K562 (cell line): Measurements from ENCODE around the gene TENT4B. TPM values are rescaled to one million over a fixed set of nuclear protein-coding genes. Genes with fewer than 3 reads are reported as not detected.

Experiments used
- ATAC-seq: fragments of 200-7000 bp; cut with Tn5 transposase; 3 replicates; pipeline ENCODE4 v1.9.1; 2020; ENCODE audit warnings: moderate library complexity
- BruUV-seq: library from RNA; stranded (reverse); fragments of 400-500 nt; replicated peaks from 2 replicates; lab custom pipeline; 2021; lab: Mats Ljungman, UMichigan
- CTCF ChIA-PET: fragments of 300-600 bp; formaldehyde crosslinking; extraction: SDS; loops from one replicate; lab custom pipeline; 2021; ENCODE audit warnings: low intra/inter-chr PET ratio; lab: Yijun Ruan, JAX
- POLR2A ChIA-PET: fragments of 300-600, 350-650 bp; sonication (Branson Sonifier 250); formaldehyde crosslinking; extraction: SDS; loops from one replicate; lab custom pipeline; 2021; ENCODE audit warnings: antibody characterized with exemption, inconsistent platforms; lab: Yijun Ruan, JAX
- DNase-seq, 4 experiments: peaks; one replicate each; pipeline versions ENCODE4 v3.0.0 to v3.0.0-alpha.2; 2011 to 2018; ENCODE audit warnings: low spot score in 3 of 4, mixed read lengths in 3 of 4; ENCODE audit errors: extremely low read depth in 1 of 4
- FAIRE-seq: peaks from 2 replicates; lab custom pipeline; 2011; peaks lifted over from hg19 to GRCh38; lab: Jason Lieb, UNC
- H2AFZ ChIP-seq: 2 replicates; pipeline ENCODE4 v1.6.0; 2011; ENCODE audit warnings: low read depth, low read length, control low read depth, inconsistent platforms
- H3K27ac ChIP-seq: fragments of 200-600 bp; 3 replicates; pipeline ENCODE4 v1.8.0; 2011; ENCODE audit warnings: low read depth, mild to moderate bottlenecking, control low read depth, inconsistent platforms, low read length, moderate library complexity, mixed read lengths; ENCODE audit errors: extremely low read depth
- H3K27me3 ChIP-seq, 2 experiments: fragments of 300-600 bp in 1 of 2; 2 replicates in 1 of 2; 3 replicates in 1 of 2; pipeline versions ENCODE4 v1.6.0 to v1.8.0; 2011; ENCODE audit warnings: inconsistent platforms in 2 of 2, low read length in 2 of 2, mild to moderate bottlenecking in 1 of 2, mixed read lengths in 1 of 2, moderate library complexity in 1 of 2; ENCODE audit not compliant: control insufficient read depth in 2 of 2, insufficient read depth in 2 of 2
- H3K36me3 ChIP-seq: fragments of 300-600 bp; 3 replicates; pipeline ENCODE4 v1.8.0; 2011; ENCODE audit warnings: mild to moderate bottlenecking, low read length, inconsistent platforms; ENCODE audit not compliant: control insufficient read depth, insufficient read depth
- H3K4me1 ChIP-seq, 2 experiments: fragments of 200-600 bp in 1 of 2; replicated peaks in 1 of 2; 2 replicates in 1 of 2; 3 replicates in 1 of 2; pipeline versions ENCODE4 v1.5.1 to v1.8.0; 2011; ENCODE audit warnings: inconsistent platforms in 2 of 2, low read length in 2 of 2, mild to moderate bottlenecking in 1 of 2, mixed read lengths in 1 of 2, moderate library complexity in 1 of 2; ENCODE audit not compliant: control insufficient read depth in 2 of 2, insufficient read depth in 2 of 2
- H3K4me2 ChIP-seq: 2 replicates; pipeline ENCODE4 v1.6.1; 2011; ENCODE audit warnings: low read length, control low read depth, inconsistent platforms, mixed read lengths; ENCODE audit not compliant: insufficient read depth
- H3K4me3 ChIP-seq: fragments of 200-600 bp; sonication (generic), shearing (Covaris generic); 2 replicates; pipeline ENCODE4 v1.5.1; 2016; ENCODE audit warnings: control low read depth, inconsistent platforms
- H3K79me2 ChIP-seq: fragments of 200-600 bp; 3 replicates; pipeline ENCODE4 v1.8.0; 2011; ENCODE audit warnings: low read length, inconsistent platforms; ENCODE audit not compliant: control insufficient read depth, insufficient read depth
- H3K9ac ChIP-seq, 2 experiments: 2 replicates each; pipeline versions ENCODE4 v1.6.0 to v1.6.1; 2011; ENCODE audit warnings: low read depth in 2 of 2, low read length in 2 of 2, control low read depth in 1 of 2, inconsistent platforms in 1 of 2, mild to moderate bottlenecking in 1 of 2, mixed read lengths in 1 of 2; ENCODE audit not compliant: insufficient read depth in 1 of 2
- H3K9me1 ChIP-seq: one replicate; pipeline ENCODE4 v1.6.0; 2011; ENCODE audit warnings: inconsistent platforms, mild to moderate bottlenecking, low read length, moderate library complexity; ENCODE audit not compliant: control insufficient read depth, insufficient read depth
- H3K9me3 ChIP-seq: replicated peaks from 2 replicates; pipeline ENCODE4 v1.5.1; 2011; ENCODE audit warnings: low read depth, low read length, inconsistent platforms; ENCODE audit not compliant: control insufficient read depth, insufficient read depth
- H4K20me1 ChIP-seq: replicated peaks from 2 replicates; pipeline ENCODE4 v1.6.1; 2011; ENCODE audit warnings: low read length, inconsistent platforms, mixed read lengths; ENCODE audit not compliant: control insufficient read depth, insufficient read depth
- ARID1B ChIP-seq: fragments of 450-650 bp; IDR thresholded peaks from 2 replicates; pipeline ENCODE4 v1.6.1; 2016; ENCODE audit warnings: antibody characterized with exemption, mild to moderate bottlenecking, inconsistent platforms
- CBFA2T2 ChIP-seq: fragments of 450-650 bp; conservative IDR thresholded peaks from 2 replicates; pipeline ENCODE4 v1.6.1; 2017; ENCODE audit warnings: mild to moderate bottlenecking
- CBFA2T3 ChIP-seq: fragments of 450-650 bp; IDR thresholded peaks from 2 replicates; pipeline ENCODE4 v1.6.1; 2017
- MTA2 ChIP-seq: fragments of 450-650 bp; IDR thresholded peaks from 2 replicates; pipeline ENCODE4 v1.6.1; 2016; ENCODE audit warnings: low read depth
- NCOR1 ChIP-seq: fragments of 450-650 bp; IDR thresholded peaks from 2 replicates; pipeline ENCODE4 v1.6.1; 2016; ENCODE audit warnings: mild to moderate bottlenecking, moderate library complexity
- SAFB2 ChIP-seq: fragments of 200-400 bp; formaldehyde crosslinking; IDR thresholded peaks from 2 replicates; pipeline ENCODE4 v1.6.1; 2018; ENCODE audit warnings: borderline replicate concordance, low read length, low read depth, moderate library complexity; ENCODE audit not compliant: severe bottlenecking
- SMARCA4 ChIP-seq: fragments of 450-650 bp; IDR thresholded peaks from 2 replicates; pipeline ENCODE4 v1.6.1; 2016
- STAT5A ChIP-seq: IDR thresholded peaks from 2 replicates; pipeline ENCODE4 v1.6.1; 2012; ENCODE audit warnings: low read length, inconsistent platforms, borderline replicate concordance
- TAL1 ChIP-seq: fragments of 450-650 bp; IDR thresholded peaks from 2 replicates; pipeline ENCODE4 v1.6.1; 2016; ENCODE audit warnings: mild to moderate bottlenecking
- TCF3 ChIP-seq: sonication (generic); formaldehyde crosslinking; IDR thresholded peaks from 2 replicates; pipeline ENCODE4 v1.4.0; 2020; ENCODE audit warnings: mild to moderate bottlenecking, missing genetic modification reagents
- TEAD4 ChIP-seq, 2 experiments: sonication (generic) in 1 of 2; formaldehyde crosslinking in 1 of 2; IDR thresholded peaks; 2 replicates each; pipeline versions ENCODE4 v1.6.1 to v1.8.0; 2012 to 2022; ENCODE audit warnings: borderline replicate concordance in 1 of 2, inconsistent platforms in 1 of 2, low read length in 1 of 2, mild to moderate bottlenecking in 1 of 2, missing genetic modification reagents in 1 of 2
- ZBTB1 ChIP-seq: sonication (generic); formaldehyde crosslinking; IDR thresholded peaks from 2 replicates; pipeline ENCODE4 v1.8.1; 2023; ENCODE audit warnings: missing genetic modification reagents, low read depth, mild to moderate bottlenecking, borderline replicate concordance
- ZFPM2 ChIP-seq: fragments of 250-450 bp; sonication (Bioruptor Pico); IDR thresholded peaks from 2 replicates; pipeline ENCODE4 v1.5.1; 2022; ENCODE audit warnings: mild to moderate bottlenecking
- WGBS: fragments of 100-300 bp; shearing (Covaris generic); methylation state at CpG from one replicate; pipeline ENCODE4 v1.1.6; 2016; ENCODE audit warnings: low coverage, mixed read lengths; ENCODE audit not compliant: insufficient coverage; ENCODE audit errors: missing lambda C conversion rate; 5-methylcytosine and 5-hydroxymethylcytosine counted together
- in situ Hi-C: fragments of 300-500 bp; cut with MboI; formaldehyde crosslinking; loops from 4 replicates; pipeline ENCODE4 v1.15.0; 2018; ENCODE audit warnings: inconsistent platforms, mixed read lengths
- intact Hi-C: fragments of 100-400 bp; cut with micrococcal nuclease; formaldehyde crosslinking; loops from 2 replicates; pipeline ENCODE4 v1.14.2; 2022
- polyA plus RNA-seq, 8 experiments: library from polyadenylated mRNA; depleted of rRNA in 4 of 8; stranded (reverse) in 5 of 8; unstranded in 3 of 8; fragments of >200 nt; fragmentation: Nextera tagmentation in 2 of 8; fragmentation: Illumina TruSeq in 1 of 8; extraction: Ambion mirVana in 2 of 8; extraction: Trizol in 1 of 8; gene quantifications; 2 replicates each; pipeline versions ENCODE4 v1.2.1 to v1.2.3, GENCODE V29; 2011 to 2014; ENCODE audit warnings: inconsistent platforms in 1 of 8, missing spikeins in 1 of 8
- total RNA-seq, 7 experiments: library from RNA; depleted of rRNA in 6 of 7; stranded (reverse); fragments of >200 nt in 6 of 7; fragmentation: Illumina TruSeq in 2 of 7; extraction: Trizol in 2 of 7; gene quantifications; 2 replicates each; pipeline versions ENCODE4 v1.2.1 to v1.2.3, GENCODE V29; 2011 to 2021; ENCODE audit warnings: low replicate concordance in 1 of 7
- TF ChIP-seq, protein P1 (sequence below): sonication (generic); formaldehyde crosslinking; IDR thresholded peaks from 2 replicates; pipeline ENCODE4 v1.8.0; 2022; ENCODE audit warnings: mild to moderate bottlenecking, missing genetic modification reagents, borderline replicate concordance
- TF ChIP-seq, protein P2 (sequence below): sonication (generic); IDR thresholded peaks from 2 replicates; pipeline ENCODE4 v1.6.1; 2016

The TENT4B gene
- total and polyA plus RNA-seq, 9 of the 15 experiments (the other 6 are each of a cell fraction or from before 2014, with no cell fraction given), result 5.2 to 8.4 (median 7.0) TPM

DNA sequence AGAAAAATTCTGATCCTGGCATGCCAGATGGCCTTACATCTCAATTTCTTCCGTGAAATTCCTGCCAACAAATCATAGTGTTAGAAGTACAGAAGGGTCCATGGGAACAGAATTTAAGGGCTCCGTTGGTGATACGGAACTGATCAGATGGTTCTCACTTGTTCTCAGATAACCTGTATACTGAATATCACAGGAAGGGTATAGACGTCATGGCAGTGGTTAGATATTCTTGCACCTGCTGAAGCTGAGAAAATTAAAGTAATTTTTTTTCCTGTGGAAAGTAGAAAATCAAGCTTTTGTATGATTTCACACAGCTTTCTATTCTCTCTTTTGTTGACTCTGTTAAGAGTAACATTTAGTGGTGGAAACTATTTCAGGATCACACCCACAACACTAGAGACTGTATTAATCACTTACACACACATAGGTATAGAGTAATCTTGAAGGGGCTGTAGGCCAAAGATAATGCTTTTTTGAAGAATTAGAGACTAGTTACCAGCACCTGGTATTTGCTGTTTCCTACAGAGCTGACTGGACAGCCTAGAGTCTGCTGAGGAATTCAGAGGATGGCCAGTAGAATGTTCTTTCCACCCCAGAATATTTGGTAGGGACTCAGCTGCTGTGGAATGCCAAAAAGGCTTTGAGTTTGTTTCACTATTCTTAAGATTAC is 7.5 kb downstream of the TENT4B start:
- no peak overlapping the region for H2AFZ ChIP-seq
- WGBS, result 26% methylated on average over 4 of the region's 4 CpGs
- 0 out of 4 replicates have a peak overlapping the region, but pooled peaks of 1 of the 2 experiments have one; percentile 13 for H3K9ac ChIP-seq
- TSS peak; percentile 5 for BruUV-seq
- no peaks in the 10 kb centered on the region for H3K9me1 ChIP-seq
- peak; percentile 72 for ATAC-seq
- H3K27ac ChIP-seq, result 0 out of 3 replicates have a peak overlapping the region, but pooled peaks have one; percentile 14
- H3K27me3 ChIP-seq, result no peaks in the 10 kb centered on the region
- intact Hi-C loops (no loop called here), in situ Hi-C loops (no loop called here)
- POLR2A ChIA-PET, result interaction anchor here (0.8 to 1.3 kb wide), 5 partner anchors 8 to 122 kb away, joined by 3 to 4 read pairs (median 3); no protein-coding TSS in a partner anchor
- peaks cover 71% of the 10 kb centered on the region for H3K79me2 ChIP-seq
- H3K4me2 ChIP-seq, result peak overlapping the region; percentile 31; the same call in 1 of the 2 replicates
- H3K4me3 ChIP-seq, result no peak overlapping the region
- peaks cover 3 to 17% of the 10 kb centered on the region in 2 experiments; a peak in 3 of 5 replicates for H3K4me1 ChIP-seq
- TF ChIP-seq, protein P1, sequence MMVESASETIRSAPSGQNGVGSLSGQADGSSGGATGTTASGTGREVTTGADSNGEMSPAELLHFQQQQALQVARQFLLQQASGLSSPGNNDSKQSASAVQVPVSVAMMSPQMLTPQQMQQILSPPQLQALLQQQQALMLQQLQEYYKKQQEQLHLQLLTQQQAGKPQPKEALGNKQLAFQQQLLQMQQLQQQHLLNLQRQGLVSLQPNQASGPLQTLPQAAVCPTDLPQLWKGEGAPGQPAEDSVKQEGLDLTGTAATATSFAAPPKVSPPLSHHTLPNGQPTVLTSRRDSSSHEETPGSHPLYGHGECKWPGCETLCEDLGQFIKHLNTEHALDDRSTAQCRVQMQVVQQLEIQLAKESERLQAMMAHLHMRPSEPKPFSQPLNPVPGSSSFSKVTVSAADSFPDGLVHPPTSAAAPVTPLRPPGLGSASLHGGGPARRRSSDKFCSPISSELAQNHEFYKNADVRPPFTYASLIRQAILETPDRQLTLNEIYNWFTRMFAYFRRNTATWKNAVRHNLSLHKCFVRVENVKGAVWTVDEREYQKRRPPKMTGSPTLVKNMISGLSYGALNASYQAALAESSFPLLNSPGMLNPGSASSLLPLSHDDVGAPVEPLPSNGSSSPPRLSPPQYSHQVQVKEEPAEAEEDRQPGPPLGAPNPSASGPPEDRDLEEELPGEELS (CRISPR knock-in tag), result no peak
- TF ChIP-seq STAT5A (peak; percentile 17; the same call in 1 of the 2 replicates), ZFPM2 (CRISPR knock-in tag) (no peak), CBFA2T2 (peak; percentile 45; the same call in 1 of the 2 replicates), ARID1B (peak; percentile 78), TEAD4 (IDR thresholded peaks at IDR 0.05; ENCODE audit: low read length) (peak; percentile 57), TEAD4 (CRISPR knock-in tag; IDR thresholded peaks at IDR 0.05; ENCODE audit: borderline replicate concordance) (no peak), NCOR1 (peak; percentile 16; the same call in 1 of the 2 replicates), ZBTB1 (CRISPR knock-in tag) (no peak), TCF3 (peak; percentile 70), SMARCA4 (peak; percentile 36; the same call in 1 of the 2 replicates), MTA2 (peak; percentile 42; the same call in 1 of the 2 replicates), CBFA2T3 (peak; percentile 75), TAL1 (peak; percentile 72), SAFB2 (no peak)
- TF ChIP-seq, protein P2, sequence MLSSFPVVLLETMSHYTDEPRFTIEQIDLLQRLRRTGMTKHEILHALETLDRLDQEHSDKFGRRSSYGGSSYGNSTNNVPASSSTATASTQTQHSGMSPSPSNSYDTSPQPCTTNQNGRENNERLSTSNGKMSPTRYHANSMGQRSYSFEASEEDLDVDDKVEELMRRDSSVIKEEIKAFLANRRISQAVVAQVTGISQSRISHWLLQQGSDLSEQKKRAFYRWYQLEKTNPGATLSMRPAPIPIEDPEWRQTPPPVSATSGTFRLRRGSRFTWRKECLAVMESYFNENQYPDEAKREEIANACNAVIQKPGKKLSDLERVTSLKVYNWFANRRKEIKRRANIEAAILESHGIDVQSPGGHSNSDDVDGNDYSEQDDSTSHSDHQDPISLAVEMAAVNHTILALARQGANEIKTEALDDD, result peak; percentile 93
- H4K20me1 ChIP-seq, result peaks cover 3% of the 10 kb centered on the region; the same call in 1 of the 2 replicates
- H3K9me3 ChIP-seq, result no peaks in the 10 kb centered on the region
- CTCF ChIA-PET, result no interaction called here
- peak; percentile 11 for FAIRE-seq
- H3K36me3 ChIP-seq, result peaks cover 3% of the 10 kb centered on the region; the same call in 2 of the 3 replicates
- peak in 2 of 4 experiments; percentile 38 to 45 for DNase-seq
